HepG2 (cell line): Measurements from ENCODE around the gene RPS5. TPM values are rescaled to one million over a fixed set of nuclear protein-coding genes. Genes with fewer than 3 reads are reported as not detected.

ENCODE experiments used
- ARID4A ChIP-seq: sonication (generic); formaldehyde crosslinking; IDR thresholded peaks from 2 replicates; pipeline ENCODE4 v1.5.0; 2020; ENCODE audit warnings: mild to moderate bottlenecking, missing genetic modification reagents, borderline replicate concordance
- ARID5B ChIP-seq: IDR thresholded peaks from 2 replicates; pipeline ENCODE4 v1.4.0; 2020; ENCODE audit warnings: mild to moderate bottlenecking, missing genetic modification reagents
- BRD4 ChIP-seq: sonication (generic); formaldehyde crosslinking; IDR thresholded peaks from 2 replicates; pipeline ENCODE4 v1.4.0; 2020; ENCODE audit warnings: missing genetic modification reagents
- FOXC1 ChIP-seq: sonication (generic); formaldehyde crosslinking; IDR thresholded peaks from 2 replicates; pipeline ENCODE4 v1.8.0; 2022; ENCODE audit warnings: mild to moderate bottlenecking, missing genetic modification reagents, borderline replicate concordance
- HOXA3 ChIP-seq: sonication (generic); formaldehyde crosslinking; IDR thresholded peaks from 2 replicates; pipeline ENCODE4 v1.5.0; 2020; ENCODE audit warnings: missing genetic modification reagents
- ISX ChIP-seq: sonication (generic); formaldehyde crosslinking; conservative IDR thresholded peaks from 2 replicates; pipeline ENCODE4 v1.5.0; 2020; ENCODE audit warnings: missing genetic modification reagents
- PRPF4 ChIP-seq: fragments of 200-400 bp; formaldehyde crosslinking; IDR thresholded peaks from 2 replicates; pipeline ENCODE4 v1.6.1; 2016; ENCODE audit warnings: low read length, low read depth; ENCODE audit not compliant: poor library complexity, severe bottlenecking
- RXRB ChIP-seq: IDR thresholded peaks from 2 replicates; pipeline ENCODE4 v1.6.1; 2016; ENCODE audit warnings: borderline replicate concordance, missing genetic modification reagents, missing compliant biosample characterization
- TCF7 ChIP-seq: sonication (generic); IDR thresholded peaks from 2 replicates; pipeline ENCODE4 v1.6.1; 2016; ENCODE audit warnings: antibody characterized with exemption, low read depth
- UBTF ChIP-seq: sonication (generic); formaldehyde crosslinking; IDR thresholded peaks from 2 replicates; pipeline ENCODE4 v1.4.0; 2020; ENCODE audit warnings: mild to moderate bottlenecking, missing genetic modification reagents
- ZFY ChIP-seq: sonication (generic); formaldehyde crosslinking; IDR thresholded peaks from 2 replicates; pipeline ENCODE4 v1.4.0; 2020; ENCODE audit warnings: missing genetic modification reagents
- ZMYM3 ChIP-seq: sonication (generic); formaldehyde crosslinking; IDR thresholded peaks from 2 replicates; pipeline ENCODE4 v1.5.1; 2020; ENCODE audit warnings: mild to moderate bottlenecking, missing genetic modification reagents
- ZNF563 ChIP-seq: sonication (generic); formaldehyde crosslinking; IDR thresholded peaks from 2 replicates; pipeline ENCODE4 v1.8.0; 2022; ENCODE audit warnings: mild to moderate bottlenecking, moderate library complexity, missing genetic modification reagents
- ZNF574 ChIP-seq: sonication (generic); formaldehyde crosslinking; IDR thresholded peaks from 2 replicates; pipeline ENCODE4 v1.4.0; 2020; ENCODE audit warnings: missing genetic modification reagents
- polyA plus RNA-seq, 8 experiments: library from polyadenylated mRNA; depleted of rRNA in 3 of 8; stranded (reverse) in 7 of 8; unstranded in 1 of 8; fragments of >200 nt; fragmentation: Illumina TruSeq in 4 of 8; extraction: Trizol in 4 of 8; gene quantifications; 2 replicates each; pipeline versions ENCODE4 v1.2.1 to v1.2.3, GENCODE V29; 2011 to 2016; ENCODE audit warnings: low read depth in 4 of 8, missing spikeins in 1 of 8, mixed read lengths in 1 of 8; ENCODE audit not compliant: insufficient read depth in 1 of 8
- total RNA-seq, 5 experiments: library from RNA; depleted of rRNA; stranded (reverse); fragments of >200 nt; fragmentation: Illumina TruSeq; extraction: Trizol; gene quantifications; 2 replicates each; pipeline ENCODE4 v1.2.3, GENCODE V29; 2016; ENCODE audit warnings: low read depth in 1 of 5

RPS5 gene
- total and polyA plus RNA-seq, 2 of the 13 experiments (the other 11 are each of a cell fraction or from before 2014, with no cell fraction given) = 1,544 to 4,408 TPM

GRCh38 chr19:58352760-58353671 lies 34.1 kb upstream of the RPS5 start, which contains the start of gene A1BG (continued):
- peak; percentile 73; the same call in 1 of the 2 replicates for TF ChIP-seq ARID4A
- TF ChIP-seq ZNF574 (CRISPR knock-in tag) = peak; percentile 62
- TF ChIP-seq UBTF (CRISPR knock-in tag) = peak; percentile 38
- TF ChIP-seq ZMYM3 = peak; percentile 60
- peak; percentile 39 for TF ChIP-seq FOXC1 (CRISPR knock-in tag)
- 0 out of 2 replicates have a peak, but pooled peaks have one; percentile 6 for TF ChIP-seq HOXA3
- TF ChIP-seq TCF7 = peak; percentile 41; the same call in 1 of the 2 replicates
- TF ChIP-seq RXRB = peak; percentile 90
- TF ChIP-seq BRD4 = 0 out of 2 replicates have a peak, but pooled peaks have one; percentile 18
- 0 out of 2 replicates have a peak, but pooled peaks have one; percentile 10 for TF ChIP-seq ZNF563 (CRISPR knock-in tag)
- peak; percentile 29 for TF ChIP-seq ZFY (CRISPR knock-in tag)
- no peak for TF ChIP-seq PRPF4
- TF ChIP-seq ISX (CRISPR knock-in tag) = 0 out of 2 replicates have a peak, but pooled peaks have one; percentile 59
- TF ChIP-seq ARID5B (CRISPR knock-in tag) = peak; percentile 27
